GM12873 (cell line): ENCODE measurements around the gene INPP4B.

Source experiments
- CTCF ChIP-seq: IDR thresholded peaks from 2 replicates; pipeline ENCODE4 v1.5.1; 2012; ENCODE audit warnings: low read depth, mild to moderate bottlenecking, moderate library complexity, low read length, control low read depth; ENCODE audit not compliant: insufficient read depth; ENCODE audit errors: missing control alignments

Gene INPP4B

GRCh38 chr4:142169216-142169615 lies 676.9 kb downstream of the INPP4B start:
- TF ChIP-seq CTCF = no peak

- no peak for TF ChIP-seq CTCF
Measured at GRCh38 chr4:142168181-142168580, 677.9 kb downstream of the INPP4B start.

- TF ChIP-seq CTCF = no peak
Measured at GRCh38 chr4:142164767-142165500, 681.2 kb downstream of the INPP4B start.

GRCh38 chr4:142161086-142161485 lies 685.0 kb downstream of the INPP4B start:
- TF ChIP-seq CTCF = no peak

- TF ChIP-seq CTCF = no peak
Measured at GRCh38 chr4:142160509-142160908, 685.6 kb downstream of the INPP4B start.

- no peak for TF ChIP-seq CTCF
Measured at GRCh38 chr4:142158980-142159379, 687.1 kb downstream of the INPP4B start.

- no peak for TF ChIP-seq CTCF
Measured at GRCh38 chr4:142156256-142156655, 689.8 kb downstream of the INPP4B start.
